Bronchial epithelial cell (primary cell): ENCODE data around the gene ELF1. TPM values are rescaled to one million over a fixed set of nuclear protein-coding genes. Genes with fewer than 3 reads are reported as not detected.
A peak's percentile ranks its signal among the peaks of the same experiment; 100 is the strongest.

Experiments used
- DNase-seq: peaks from one replicate; pipeline ENCODE4 v3.0.0-alpha.2; 2010; ENCODE audit warnings: low read depth
- FAIRE-seq: peaks from 2 replicates; lab custom pipeline; 2011; peaks lifted over from hg19 to GRCh38; lab: Jason Lieb, UNC
- H3K27me3 ChIP-seq: 2 replicates; pipeline ENCODE4 v1.5.1; 2011; ENCODE audit warnings: low read length; ENCODE audit not compliant: control insufficient read depth, insufficient read depth
- H3K36me3 ChIP-seq: 2 replicates; pipeline ENCODE4 v1.5.1; 2011; ENCODE audit warnings: low read length; ENCODE audit not compliant: control insufficient read depth, insufficient read depth
- H3K4me3 ChIP-seq: 2 replicates; pipeline ENCODE4 v1.5.1; 2011; ENCODE audit warnings: mild to moderate bottlenecking, low read depth, low read length, control low read depth
- total RNA-seq: library from RNA; depleted of rRNA; stranded (reverse); fragments of >200 nt; gene quantifications from 2 replicates; pipeline ENCODE4 v1.2.1, GENCODE V29; 2014
- TF ChIP-seq, protein P1 (sequence below): IDR thresholded peaks from 2 replicates; pipeline ENCODE4 v1.5.1; 2011; ENCODE audit warnings: mild to moderate bottlenecking, moderate library complexity, low read length, control low read depth, inconsistent platforms; ENCODE audit not compliant: insufficient read depth, severe bottlenecking

ELF1 gene
- total RNA-seq, 1 donor from 2014 or later, result 57.7 TPM

DNA sequence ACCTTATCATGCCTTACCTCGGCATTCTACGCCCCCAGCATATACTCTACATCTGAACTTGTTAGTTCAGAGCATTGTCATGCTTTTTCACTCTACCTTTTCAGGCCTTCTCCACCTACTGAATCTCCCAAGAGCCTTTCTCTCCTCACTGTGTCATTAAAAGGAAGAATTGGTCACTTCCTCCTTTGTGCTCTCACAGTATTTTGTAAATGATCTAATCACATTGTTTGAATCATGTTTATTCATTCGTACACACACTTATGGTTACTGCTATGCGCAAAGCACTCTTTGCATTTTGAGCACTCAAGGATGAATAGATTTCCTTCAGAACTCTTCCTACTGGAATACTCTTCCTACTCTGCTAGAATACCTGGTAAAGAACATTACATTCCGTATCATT, 15.8 kb upstream of the ELF1 start:
- TF ChIP-seq, protein P1, sequence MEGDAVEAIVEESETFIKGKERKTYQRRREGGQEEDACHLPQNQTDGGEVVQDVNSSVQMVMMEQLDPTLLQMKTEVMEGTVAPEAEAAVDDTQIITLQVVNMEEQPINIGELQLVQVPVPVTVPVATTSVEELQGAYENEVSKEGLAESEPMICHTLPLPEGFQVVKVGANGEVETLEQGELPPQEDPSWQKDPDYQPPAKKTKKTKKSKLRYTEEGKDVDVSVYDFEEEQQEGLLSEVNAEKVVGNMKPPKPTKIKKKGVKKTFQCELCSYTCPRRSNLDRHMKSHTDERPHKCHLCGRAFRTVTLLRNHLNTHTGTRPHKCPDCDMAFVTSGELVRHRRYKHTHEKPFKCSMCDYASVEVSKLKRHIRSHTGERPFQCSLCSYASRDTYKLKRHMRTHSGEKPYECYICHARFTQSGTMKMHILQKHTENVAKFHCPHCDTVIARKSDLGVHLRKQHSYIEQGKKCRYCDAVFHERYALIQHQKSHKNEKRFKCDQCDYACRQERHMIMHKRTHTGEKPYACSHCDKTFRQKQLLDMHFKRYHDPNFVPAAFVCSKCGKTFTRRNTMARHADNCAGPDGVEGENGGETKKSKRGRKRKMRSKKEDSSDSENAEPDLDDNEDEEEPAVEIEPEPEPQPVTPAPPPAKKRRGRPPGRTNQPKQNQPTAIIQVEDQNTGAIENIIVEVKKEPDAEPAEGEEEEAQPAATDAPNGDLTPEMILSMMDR, result no peak
- no peaks in the 10 kb centered on the region for H3K27me3 ChIP-seq
- H3K4me3 ChIP-seq, result no peak overlapping the region
- peaks cover 2% of the 10 kb centered on the region for H3K36me3 ChIP-seq
- FAIRE-seq (no peak), DNase-seq (peak; percentile 73)

DNA sequence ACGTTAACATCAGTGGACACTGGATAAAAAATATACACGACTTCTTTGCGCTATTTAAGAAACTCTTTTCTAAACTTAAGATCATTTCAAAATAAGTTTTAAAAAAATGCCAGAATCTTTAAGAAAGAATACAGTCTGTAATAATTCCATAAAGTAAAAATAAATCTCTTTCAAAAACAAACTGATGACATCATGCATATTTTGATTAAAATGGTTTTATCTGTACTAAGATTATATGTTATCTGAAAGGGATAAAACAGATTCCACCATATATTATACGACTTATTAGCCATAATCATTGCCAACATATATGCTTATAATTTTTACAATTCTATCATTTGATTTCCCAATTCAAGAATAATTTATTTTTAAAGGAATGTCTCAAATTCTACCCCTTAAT, 15.3 kb upstream of the ELF1 start:
- no peak for FAIRE-seq
- no peak overlapping the region for H3K4me3 ChIP-seq
- no peak for DNase-seq

GRCh38 chr13:41032691-41033376, 13.7 kb upstream of the ELF1 start:
- DNase-seq, result no peak
- Histone ChIP-seq H3K27me3 (no peaks in the 10 kb centered on the region), H3K36me3 (peaks cover 2% of the 10 kb centered on the region), H3K4me3 (no peak overlapping the region)
- TF ChIP-seq, protein P1, result no peak
- no peak for FAIRE-seq

More for the DNA sequence above, 15.3 kb upstream of the ELF1 start:
- peaks cover 2% of the 10 kb centered on the region for H3K36me3 ChIP-seq
- H3K27me3 ChIP-seq, result no peaks in the 10 kb centered on the region
- TF ChIP-seq, protein P1, result no peak

GRCh38 chr13:41029629-41030028, 10.5 kb upstream of the ELF1 start:
- peaks cover 8% of the 10 kb centered on the region for H3K36me3 ChIP-seq
- H3K4me3 ChIP-seq, result no peak overlapping the region
- TF ChIP-seq, protein P1, result no peak
- no peak for FAIRE-seq
- no peaks in the 10 kb centered on the region for H3K27me3 ChIP-seq
- no peak for DNase-seq

- DNase-seq, result no peak
- Histone ChIP-seq H3K36me3 (peaks cover 8% of the 10 kb centered on the region), H3K4me3 (no peak overlapping the region), H3K27me3 (no peaks in the 10 kb centered on the region)
- FAIRE-seq, result no peak
- TF ChIP-seq, protein P1, result no peak
Measured at GRCh38 chr13:41028051-41028450, 8.9 kb upstream of the ELF1 start.

DNA sequence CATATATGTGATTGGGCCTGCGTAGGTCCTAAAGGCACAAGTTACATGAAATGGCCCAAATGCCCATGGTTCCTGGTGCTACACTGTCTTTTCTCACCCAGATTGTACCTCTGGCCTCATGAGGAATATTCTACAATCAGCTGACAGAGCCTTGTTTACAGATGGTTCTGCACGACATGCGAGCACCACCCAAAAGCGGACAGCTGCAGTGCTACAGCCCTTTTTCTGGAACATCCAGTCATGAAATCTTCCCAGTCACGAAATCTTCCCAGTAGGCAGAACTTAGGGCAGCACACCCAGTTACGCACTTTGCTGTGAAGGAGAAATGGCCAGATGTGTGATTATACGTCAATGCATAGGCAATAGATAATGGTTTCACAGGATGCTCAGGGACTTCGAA, 7.7 kb upstream of the ELF1 start:
- FAIRE-seq, result no peak
- Histone ChIP-seq H3K27me3 (no peaks in the 10 kb centered on the region), H3K36me3 (peaks cover 8% of the 10 kb centered on the region), H3K4me3 (no peak overlapping the region)
- TF ChIP-seq, protein P1, result no peak
- DNase-seq, result no peak
